GM12864 (cell line): ENCODE data around the gene SORCS2.

Experiments
- DNase-seq: peaks from one replicate; pipeline ENCODE4 v3.0.0-alpha.2; 2011; ENCODE audit warnings: low read depth
- H3K4me3 ChIP-seq: 2 replicates; pipeline ENCODE4 v1.5.1; 2011; ENCODE audit warnings: mild to moderate bottlenecking, low read depth, low read length, control low read depth
- CTCF ChIP-seq: IDR thresholded peaks from 2 replicates; pipeline ENCODE4 v1.5.1; 2011; ENCODE audit warnings: low read depth, mild to moderate bottlenecking, moderate library complexity, low read length, control low read depth, inconsistent platforms; ENCODE audit errors: missing control alignments

Gene SORCS2

GRCh38 chr4:7402526-7402925 is 210.2 kb downstream of the SORCS2 start:
- TF ChIP-seq CTCF, result no peak
- DNase-seq, result no peak
- no peak overlapping the region for H3K4me3 ChIP-seq

GRCh38 chr4:7403001-7403400 is 210.7 kb downstream of the SORCS2 start:
- H3K4me3 ChIP-seq, result no peak overlapping the region
- TF ChIP-seq CTCF, result no peak
- no peak for DNase-seq

GRCh38 chr4:7408166-7408565 is 215.8 kb downstream of the SORCS2 start:
- H3K4me3 ChIP-seq, result no peak overlapping the region
- TF ChIP-seq CTCF, result no peak
- no peak for DNase-seq

GRCh38 chr4:7410446-7410845 is 218.1 kb downstream of the SORCS2 start:
- DNase-seq, result no peak
- no peak overlapping the region for H3K4me3 ChIP-seq
- no peak for TF ChIP-seq CTCF

- no peak for TF ChIP-seq CTCF
- no peak for DNase-seq
- no peak overlapping the region for H3K4me3 ChIP-seq
Observed at GRCh38 chr4:7411491-7411890, 219.2 kb downstream of the SORCS2 start.

GRCh38 chr4:7411896-7412553 is 219.7 kb downstream of the SORCS2 start:
- TF ChIP-seq CTCF, result no peak
- no peak for DNase-seq
- H3K4me3 ChIP-seq, result no peak overlapping the region

GRCh38 chr4:7412554-7412912 is 220.2 kb downstream of the SORCS2 start:
- TF ChIP-seq CTCF, result no peak
- no peak for DNase-seq
- H3K4me3 ChIP-seq, result no peak overlapping the region
